Body of pancreas (tissue), 4 donors: ENCODE measurements around the gene GPRIN2. TPM values are rescaled to one million over a fixed set of nuclear protein-coding genes. Genes with fewer than 3 reads are reported as not detected.
"Not testable (repeated sequence)": the region's sequence is repeated elsewhere in the genome, so short reads cannot be mapped to it uniquely, and the experiment has no call there.

Source experiments
- ATAC-seq: fragments of 150-250 bp; one replicate; pipeline ENCODE4 v1.9.1; 2016
- DNase-seq, 4 donors: peaks; one replicate each; pipeline ENCODE4 v3.0.0-alpha.2; 2019
- H3K27ac ChIP-seq, 4 donors: fragments of 200-600 bp; sonication (generic); 1 replicate in 3 of 4; 2 replicates in 1 of 4; pipeline versions ENCODE4 v1.5.1 to v1.6.1; 2016 to 2019; ENCODE audit warnings: mild to moderate bottlenecking in 1 of 4, mixed read lengths in 1 of 4, moderate library complexity in 1 of 4
- H3K27me3 ChIP-seq, 2 donors: fragments of 200-600 bp; sonication (generic); one replicate each; pipeline ENCODE4 v1.6.0; 2016; ENCODE audit warnings: mild to moderate bottlenecking in 1 of 2
- H3K36me3 ChIP-seq, 2 donors: fragments of 200-600 bp; sonication (generic); replicated peaks in 1 of 2; 2 replicates each; pipeline ENCODE4 v1.5.1; 2016; ENCODE audit warnings: low read depth in 2 of 2; ENCODE audit not compliant: insufficient read depth in 1 of 2
- H3K4me1 ChIP-seq: fragments of 200-600 bp; sonication (generic); one replicate; pipeline ENCODE4 v1.6.0; 2016
- H3K4me3 ChIP-seq, 2 donors: fragments of 200-600 bp; sonication (generic); 1 replicate in 1 of 2; 2 replicates in 1 of 2; pipeline ENCODE4 v1.5.1; 2016 to 2019
- H3K9me3 ChIP-seq, 3 donors: fragments of 200-600 bp; sonication (generic); 1 replicate in 2 of 3; 2 replicates in 1 of 3; pipeline ENCODE4 v1.5.1; 2016
- POLR2A ChIP-seq, 3 donors: fragments of 450-650 bp; IDR thresholded peaks; one replicate each; pipeline ENCODE4 v1.6.1; 2016; ENCODE audit warnings: antibody characterized with exemption in 3 of 3, mild to moderate bottlenecking in 2 of 3
- WGBS, 2 donors: methylation state at CpG; one replicate each; pipeline ENCODE4 v1.1.5; 2017; 5-methylcytosine and 5-hydroxymethylcytosine counted together
- intact Hi-C: fragments of 100-400 bp; cut with DNase I; formaldehyde crosslinking; loops from one replicate; pipeline ENCODE4 v1.15.1; 2023
- total RNA-seq, 2 donors: library from RNA; depleted of rRNA; stranded (reverse); fragments of >200 nt; gene quantifications; one replicate each; pipeline ENCODE4 v1.1.0, GENCODE V29; 2016
- TF ChIP-seq, protein P1 (sequence below), 7 experiments: fragments of 450-650 bp in 4 of 7; fragments of 200-600 bp in 3 of 7; sonication (generic) in 3 of 7; IDR thresholded peaks; one replicate each; pipeline ENCODE4 v1.5.1; 2016 to 2019; ENCODE audit warnings: antibody characterized with exemption in 7 of 7

GPRIN2 gene
- total RNA-seq, 2 donors from 2014 or later = 15.8 to 16.3 TPM

GRCh38 chr10:46516660-46517416 lies 39.6 kb downstream of the GPRIN2 start:
- Histone ChIP-seq H3K9me3 (no peaks in the 10 kb centered on the region), H3K27ac (no peak overlapping the region), H3K36me3 (no peaks in the 10 kb centered on the region), H3K4me1 (no peaks in the 10 kb centered on the region), H3K4me3 (no peak overlapping the region), H3K27me3 (no peaks in the 10 kb centered on the region)
- intact Hi-C loops = no loop called here
- TF ChIP-seq, protein P1, sequence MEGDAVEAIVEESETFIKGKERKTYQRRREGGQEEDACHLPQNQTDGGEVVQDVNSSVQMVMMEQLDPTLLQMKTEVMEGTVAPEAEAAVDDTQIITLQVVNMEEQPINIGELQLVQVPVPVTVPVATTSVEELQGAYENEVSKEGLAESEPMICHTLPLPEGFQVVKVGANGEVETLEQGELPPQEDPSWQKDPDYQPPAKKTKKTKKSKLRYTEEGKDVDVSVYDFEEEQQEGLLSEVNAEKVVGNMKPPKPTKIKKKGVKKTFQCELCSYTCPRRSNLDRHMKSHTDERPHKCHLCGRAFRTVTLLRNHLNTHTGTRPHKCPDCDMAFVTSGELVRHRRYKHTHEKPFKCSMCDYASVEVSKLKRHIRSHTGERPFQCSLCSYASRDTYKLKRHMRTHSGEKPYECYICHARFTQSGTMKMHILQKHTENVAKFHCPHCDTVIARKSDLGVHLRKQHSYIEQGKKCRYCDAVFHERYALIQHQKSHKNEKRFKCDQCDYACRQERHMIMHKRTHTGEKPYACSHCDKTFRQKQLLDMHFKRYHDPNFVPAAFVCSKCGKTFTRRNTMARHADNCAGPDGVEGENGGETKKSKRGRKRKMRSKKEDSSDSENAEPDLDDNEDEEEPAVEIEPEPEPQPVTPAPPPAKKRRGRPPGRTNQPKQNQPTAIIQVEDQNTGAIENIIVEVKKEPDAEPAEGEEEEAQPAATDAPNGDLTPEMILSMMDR (IDR thresholded peaks at IDR 0.05) = no peak
- no peak for TF ChIP-seq POLR2A (IDR thresholded peaks at IDR 0.05)
- 82 to 87% methylated on average over 11 of the region's 11 CpGs for WGBS, 2 donors
- ATAC-seq (no peak), DNase-seq (no peak)

DNA sequence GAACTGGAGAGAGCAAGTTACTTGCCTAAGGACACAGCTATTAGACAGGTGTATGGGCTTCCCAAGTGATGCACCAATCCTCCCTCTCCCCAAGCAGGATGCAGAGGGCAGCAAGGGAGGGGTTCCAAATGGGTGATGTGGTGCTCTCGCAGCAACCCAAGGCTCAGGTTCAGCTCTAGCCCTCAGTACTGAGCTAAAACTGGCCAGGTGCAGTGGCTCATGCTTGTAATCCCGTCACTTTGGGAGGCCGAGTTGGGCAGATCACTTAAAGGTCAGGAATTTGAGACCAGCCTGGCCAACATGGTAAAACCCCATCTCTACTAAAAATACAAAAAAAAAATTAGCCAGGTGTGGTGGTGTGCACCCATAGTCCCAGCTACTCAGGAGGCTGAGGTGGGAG lies 40.7 kb downstream of the GPRIN2 start:
- WGBS, 2 donors = 94 to 95% methylated on average over 3 of the region's 3 CpGs
- TF ChIP-seq, protein P1 (IDR thresholded peaks at IDR 0.05) = no peak
- no peak for TF ChIP-seq POLR2A (IDR thresholded peaks at IDR 0.05)

DNA sequence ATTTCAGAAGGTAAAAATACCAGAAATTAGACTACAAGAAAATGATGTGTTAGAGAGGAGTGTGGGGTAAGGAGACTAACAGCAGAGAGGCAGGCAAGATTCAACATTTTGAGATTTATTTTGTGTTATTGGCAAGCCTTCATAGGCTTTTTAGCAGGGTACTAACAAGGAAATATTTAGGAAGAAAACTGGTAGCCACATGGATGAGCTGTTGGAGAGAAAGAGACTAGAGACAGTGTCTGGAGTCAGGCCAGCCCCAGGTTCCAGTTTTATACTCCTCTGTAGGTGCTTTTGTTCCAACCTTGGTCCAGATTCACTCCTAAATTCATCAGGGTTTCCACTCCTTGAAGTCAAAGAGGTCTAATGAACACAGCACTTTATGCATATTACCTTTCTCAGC lies 41.1 kb downstream of the GPRIN2 start:
- H3K27ac ChIP-seq = no peak overlapping the region
- TF ChIP-seq POLR2A (IDR thresholded peaks at IDR 0.05) = no peak
- TF ChIP-seq, protein P1 (IDR thresholded peaks at IDR 0.05) = no peak
- ATAC-seq (no peak), DNase-seq (no peak)
- H3K4me1 ChIP-seq = no peaks in the 10 kb centered on the region
- no peaks in the 10 kb centered on the region for H3K27me3 ChIP-seq
- no peaks in the 10 kb centered on the region for H3K9me3 ChIP-seq
- H3K36me3 ChIP-seq = no peaks in the 10 kb centered on the region
- no peak overlapping the region for H3K4me3 ChIP-seq
- intact Hi-C loops = no loop called here

More for the DNA sequence above, 40.7 kb downstream of the GPRIN2 start:
- Histone ChIP-seq H3K36me3 (no peaks in the 10 kb centered on the region), H3K4me3 (no peak overlapping the region), H3K27ac (no peak overlapping the region), H3K4me1 (no peaks in the 10 kb centered on the region), H3K9me3 (no peaks in the 10 kb centered on the region), H3K27me3 (no peaks in the 10 kb centered on the region)
- intact Hi-C loops = no loop called here
- ATAC-seq (no peak), DNase-seq (no peak)

DNA sequence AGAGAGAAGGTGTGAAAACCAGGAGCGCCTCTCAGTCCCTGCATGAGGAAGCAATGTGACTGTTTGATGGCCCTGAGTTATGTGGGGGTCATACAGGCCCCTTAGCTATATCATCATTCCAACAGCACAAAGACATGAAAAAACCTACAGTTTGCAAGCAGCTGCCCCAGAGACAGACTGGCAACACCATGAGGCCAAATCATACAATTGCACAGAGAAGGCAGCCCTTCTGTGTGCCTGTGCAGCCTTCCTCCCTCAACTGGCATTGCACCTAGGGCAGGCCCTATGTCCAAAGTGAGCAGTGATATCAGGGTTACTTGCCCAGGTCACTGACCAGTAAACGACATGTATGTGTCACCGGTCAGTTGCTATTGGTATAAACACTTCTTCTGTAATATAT lies 41.6 kb downstream of the GPRIN2 start:
- ATAC-seq (no peak), DNase-seq (no peak)
- 75 to 83% methylated on average over 3 of the region's 3 CpGs for WGBS, 2 donors
- no peak overlapping the region for H3K27ac ChIP-seq
- intact Hi-C loops = no loop called here
- H3K36me3 ChIP-seq = no peaks in the 10 kb centered on the region
- H3K4me1 ChIP-seq = no peaks in the 10 kb centered on the region
- H3K9me3 ChIP-seq = no peaks in the 10 kb centered on the region
- no peak for TF ChIP-seq POLR2A (IDR thresholded peaks at IDR 0.05)
- TF ChIP-seq, protein P1 (IDR thresholded peaks at IDR 0.05) = no peak
- no peaks in the 10 kb centered on the region for H3K27me3 ChIP-seq
- H3K4me3 ChIP-seq = no peak overlapping the region

- no peaks in the 10 kb centered on the region for H3K9me3 ChIP-seq
- no peak overlapping the region for H3K4me3 ChIP-seq
- H3K4me1 ChIP-seq = no peaks in the 10 kb centered on the region
- DNase-seq (no peak), ATAC-seq (no peak)
- H3K27me3 ChIP-seq = no peaks in the 10 kb centered on the region
- H3K36me3 ChIP-seq = no peaks in the 10 kb centered on the region
- TF ChIP-seq, protein P1 (IDR thresholded peaks at IDR 0.05) = no peak
- no peak for TF ChIP-seq POLR2A (IDR thresholded peaks at IDR 0.05)
- no peak overlapping the region for H3K27ac ChIP-seq
- intact Hi-C loops = no loop called here
- 66 to 77% methylated on average over 6 of the region's 6 CpGs for WGBS, 2 donors
Measured at GRCh38 chr10:46514431-46514861, 42.0 kb downstream of the GPRIN2 start.

- H3K4me1 ChIP-seq, H3K9me3 ChIP-seq, H3K27me3 ChIP-seq, intact Hi-C loops, DNase-seq, H3K4me3 ChIP-seq, H3K27ac ChIP-seq, ATAC-seq, H3K36me3 ChIP-seq: not testable (repeated sequence)
- WGBS, 2 donors = no CpG with 5 or more reads among the region's 8 CpGs
Measured at GRCh38 chr10:46513333-46513732, 43.1 kb downstream of the GPRIN2 start.

- H3K4me3 ChIP-seq, DNase-seq, H3K4me1 ChIP-seq, H3K36me3 ChIP-seq, ATAC-seq, H3K27ac ChIP-seq, H3K27me3 ChIP-seq, intact Hi-C loops, H3K9me3 ChIP-seq: not testable (repeated sequence)
- WGBS, 2 donors = no CpG with 5 or more reads among the region's 7 CpGs
Measured at GRCh38 chr10:46512725-46513124, 43.7 kb downstream of the GPRIN2 start.
